HG03060 (cell line): ENCODE results near the gene TK2.
"Not testable (repeated sequence)": the region's sequence is repeated elsewhere in the genome, so short reads cannot be mapped to it uniquely, and the experiment has no call there.

Experiments
- ATAC-seq: cut with Tn5 transposase; IDR thresholded peaks from one replicate; pipeline ENCODE4 v1.9.1; 2021; ENCODE audit warnings: low read depth, moderate number of reproducible peaks; ENCODE audit not compliant: unreplicated experiment

Gene TK2

DNA sequence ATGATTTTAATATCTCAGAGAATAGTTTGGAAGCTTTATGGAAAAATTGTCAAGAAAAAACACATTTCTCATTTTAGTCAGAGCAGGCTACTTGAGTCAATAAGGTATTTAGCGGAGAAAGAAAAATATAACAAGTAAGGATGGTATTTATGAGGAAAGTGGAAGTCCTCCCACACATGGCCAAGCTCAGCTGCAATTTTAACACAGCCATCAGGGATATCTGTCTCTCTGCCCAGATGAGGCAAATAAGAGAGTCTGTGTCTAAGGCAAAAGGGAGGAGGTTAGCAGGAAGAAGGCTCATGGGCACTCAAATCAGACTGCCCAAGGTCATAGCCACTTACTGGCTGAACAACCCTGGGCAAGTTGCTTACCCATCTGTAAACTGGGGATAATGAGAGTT lies 24.2 kb upstream of the TK2 start:
- no peak for ATAC-seq

- no peak for ATAC-seq
Measured at GRCh38 chr16:66572356-66572755, 22.4 kb upstream of the TK2 start.

GRCh38 chr16:66569827-66570405 lies 20.0 kb upstream of the TK2 start:
- no peak for ATAC-seq

- ATAC-seq: no peak
Measured at GRCh38 chr16:66569131-66569530, 19.2 kb upstream of the TK2 start.

GRCh38 chr16:66568355-66568754 lies 18.4 kb upstream of the TK2 start:
- no peak for ATAC-seq

- ATAC-seq: not testable (repeated sequence)
Measured at GRCh38 chr16:66567270-66567669, 17.3 kb upstream of the TK2 start.

DNA sequence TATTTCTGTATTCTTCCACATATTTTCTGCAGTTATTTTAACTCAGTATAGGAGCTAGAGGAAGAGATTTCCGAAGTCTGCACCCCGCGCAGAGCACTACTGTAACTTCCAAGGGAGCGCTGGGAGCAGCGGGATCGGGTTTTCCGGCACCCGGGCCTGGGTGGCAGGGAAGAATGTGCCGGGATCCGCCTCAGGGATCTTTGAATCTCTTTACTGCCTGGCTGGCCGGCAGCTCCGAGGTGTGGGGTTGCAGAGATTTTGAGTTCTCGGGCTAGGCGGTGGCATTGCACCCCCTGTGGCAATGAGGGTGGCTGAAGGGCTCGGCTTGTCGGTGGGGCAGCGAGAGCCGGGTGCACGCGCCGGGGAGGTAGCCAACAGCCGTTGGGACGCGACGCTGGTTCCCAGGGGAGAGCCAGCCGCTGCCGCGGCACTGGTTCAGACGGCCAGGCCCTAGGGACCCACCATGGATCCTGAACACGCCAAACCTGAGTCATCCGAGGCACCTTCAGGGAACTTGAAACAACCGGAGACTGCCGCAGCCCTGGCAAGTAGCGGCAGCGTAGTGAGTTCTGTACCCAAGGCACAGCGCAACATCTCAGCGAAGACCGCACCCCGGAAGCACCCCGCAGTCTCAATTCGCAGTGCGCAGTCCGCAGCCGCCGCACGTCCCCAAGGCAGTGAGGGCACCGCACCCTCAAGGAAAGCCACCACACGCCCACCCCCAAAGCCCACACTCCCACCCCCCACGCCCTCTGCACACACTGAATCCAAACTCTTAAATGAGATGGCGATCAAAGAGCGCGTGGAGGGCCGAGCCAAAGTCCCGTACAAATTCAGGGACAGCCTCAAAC lies 16.4 kb upstream of the TK2 start, which contains the start of gene CMTM1:
TSS of gene CMTM1 (plus strand) at position 389 of the 851 bp plus-strand sequence. CDS start at position 464, 75 bp downstream.
- ATAC-seq: no peak

DNA sequence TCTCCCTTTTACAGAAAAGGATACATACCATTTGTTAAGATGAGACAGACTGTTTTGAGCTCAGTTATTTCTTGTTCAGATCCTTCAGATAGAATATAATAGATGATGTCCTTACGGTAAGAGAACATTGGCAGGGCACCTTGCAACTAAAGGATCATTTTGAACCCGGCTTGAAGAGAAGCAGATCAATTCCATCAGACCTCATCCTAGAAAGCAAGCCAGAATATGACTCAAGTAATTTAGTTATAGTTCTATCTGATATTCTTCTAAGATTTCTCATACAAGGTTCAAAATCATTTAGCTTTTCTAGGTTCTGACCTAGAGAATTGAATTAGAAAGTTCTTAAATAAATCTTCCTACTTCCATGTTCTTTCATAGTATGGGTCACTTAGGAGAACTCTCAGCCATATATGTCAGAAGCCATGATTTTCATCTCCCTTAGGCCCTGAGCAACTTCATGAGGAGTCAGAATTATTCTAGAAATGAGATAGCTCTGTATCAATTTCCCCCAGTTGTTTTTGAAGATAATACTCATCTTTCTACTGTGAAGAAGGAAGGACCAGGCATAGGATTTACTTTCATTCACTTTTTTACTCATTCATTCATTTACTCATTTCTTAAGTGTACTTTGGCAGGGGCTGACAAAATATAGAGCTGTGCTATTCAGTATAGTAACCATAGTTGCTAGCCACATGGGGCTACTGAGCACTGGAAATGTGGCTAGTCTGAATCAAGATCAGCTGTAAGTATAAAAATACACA lies 13.8 kb upstream of the TK2 start:
- ATAC-seq: no peak

DNA sequence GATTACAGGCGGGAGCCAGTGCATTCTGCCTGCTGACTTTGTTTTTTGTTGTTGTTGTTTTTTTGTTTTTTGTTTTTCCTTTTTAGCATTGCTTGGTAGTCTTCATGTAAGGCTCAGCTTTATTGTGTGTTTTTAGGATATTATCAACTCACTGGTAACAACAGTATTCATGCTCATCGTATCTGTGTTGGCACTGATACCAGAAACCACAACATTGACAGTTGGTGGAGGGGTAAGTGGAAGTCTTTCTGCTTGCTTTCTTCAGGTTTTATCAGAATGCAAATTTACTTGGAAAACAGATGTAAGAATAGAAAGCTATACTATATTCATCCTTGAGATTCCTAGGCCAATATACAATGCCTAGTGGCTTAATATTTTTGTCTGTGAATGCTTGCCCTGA lies 13.1 kb upstream of the TK2 start:
- ATAC-seq: no peak

- ATAC-seq: no peak
Measured at GRCh38 chr16:66562409-66562808, 12.5 kb upstream of the TK2 start.

- ATAC-seq: no peak
Measured at GRCh38 chr16:66561381-66562080, 11.6 kb upstream of the TK2 start.

- no peak for ATAC-seq
Measured at GRCh38 chr16:66560107-66560506, 10.2 kb upstream of the TK2 start.

- ATAC-seq: no peak
Measured at GRCh38 chr16:66554495-66554894, 4.6 kb upstream of the TK2 start.

GRCh38 chr16:66554021-66554420 lies 4.1 kb upstream of the TK2 start:
- ATAC-seq: no peak

DNA sequence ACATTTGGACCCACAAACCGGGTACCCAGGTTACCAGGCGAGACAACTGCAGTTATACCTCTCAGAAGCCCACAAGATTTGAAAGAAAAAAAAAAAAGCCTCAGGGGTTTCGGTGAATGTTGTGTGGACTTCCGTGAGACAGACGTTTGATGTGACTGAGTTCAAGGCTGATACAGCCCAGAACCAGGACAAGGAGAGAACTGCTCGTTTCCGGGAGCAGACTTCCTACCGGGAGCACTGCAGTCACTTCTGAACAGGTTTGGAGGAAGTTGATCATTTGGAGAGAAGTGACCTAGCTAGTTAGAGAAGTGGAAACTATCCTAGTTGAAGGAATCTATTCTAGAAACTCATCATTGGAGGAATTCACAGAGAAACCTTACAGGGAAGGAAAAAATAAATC lies 3.3 kb upstream of the TK2 start:
- no peak for ATAC-seq

DNA sequence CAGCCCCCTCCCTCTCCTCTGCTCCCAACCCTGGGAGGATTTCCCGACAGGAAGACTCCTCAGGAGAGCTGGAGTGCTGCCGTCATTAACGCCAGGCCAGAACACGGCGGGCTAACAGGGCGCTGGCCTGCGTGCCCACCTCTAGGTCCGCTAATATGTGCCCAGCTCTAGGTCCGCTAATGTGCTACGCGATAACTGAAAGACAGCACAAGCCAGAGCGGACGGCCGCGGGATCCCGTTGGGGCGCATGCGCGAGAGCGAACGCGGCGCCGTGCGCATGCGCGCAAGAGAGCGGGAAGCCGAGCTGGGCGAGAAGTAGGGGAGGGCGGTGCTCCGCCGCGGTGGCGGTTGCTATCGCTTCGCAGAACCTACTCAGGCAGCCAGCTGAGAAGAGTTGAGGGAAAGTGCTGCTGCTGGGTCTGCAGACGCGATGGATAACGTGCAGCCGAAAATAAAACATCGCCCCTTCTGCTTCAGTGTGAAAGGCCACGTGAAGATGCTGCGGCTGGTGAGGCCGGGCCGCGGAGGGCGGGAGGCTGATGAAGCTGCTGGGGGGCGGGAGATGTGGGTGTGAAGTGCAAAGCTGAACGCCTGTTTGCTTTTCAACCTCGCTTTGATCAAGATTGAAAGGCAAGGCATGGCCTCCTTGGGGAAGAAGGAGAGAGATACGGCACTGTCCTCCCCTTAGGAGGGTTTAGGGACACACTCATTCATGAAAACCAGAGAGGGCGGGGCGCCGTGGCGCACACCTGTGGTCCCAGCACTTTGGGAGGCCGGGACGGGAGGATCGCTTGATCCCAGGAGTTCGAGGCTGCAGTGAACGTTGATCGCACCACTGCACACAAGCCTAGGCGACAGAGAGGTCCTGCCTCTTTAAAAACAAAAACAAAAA lies 2.6 kb upstream of the TK2 start, which contains the start of gene CKLF:
TSS of gene CKLF (plus strand) at position 291 of the 892 bp plus-strand sequence. CDS start at position 431, 140 bp downstream.
- ATAC-seq: peak; percentile 59

GRCh38 chr16:66551788-66552285 lies 1.9 kb upstream of the TK2 start:
- no peak for ATAC-seq

- ATAC-seq: no peak
Measured at GRCh38 chr16:66551348-66551759, 1.4 kb upstream of the TK2 start.

DNA sequence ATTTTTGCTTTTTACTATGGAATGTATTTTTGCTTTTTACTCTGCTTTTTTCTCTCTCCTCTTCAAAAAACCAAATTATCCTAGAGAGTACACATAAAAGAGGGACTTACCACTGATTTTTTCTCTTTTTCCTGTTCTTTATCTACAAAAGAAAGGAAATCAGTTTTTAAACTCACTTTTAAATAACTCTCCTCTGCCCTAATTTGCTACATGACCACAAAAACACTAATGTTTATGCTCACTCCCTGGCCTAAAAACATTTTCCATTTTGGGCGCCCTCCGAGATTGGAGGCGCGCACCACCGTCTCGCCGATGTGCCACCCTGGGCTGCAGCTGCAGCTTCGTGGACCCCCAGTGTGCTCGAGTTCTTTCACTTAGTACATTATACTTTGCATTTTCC lies 1.1 kb downstream of the TK2 start:
- ATAC-seq: no peak
